ENCODE results near the gene SMYD2. TPM values are rescaled to one million over a fixed set of nuclear protein-coding genes. Genes with fewer than 3 reads are reported as not detected.

Gene SMYD2
- total RNA-seq, 2 experiments from 2014 or later = 38.2 to 40.1 TPM

DNA sequence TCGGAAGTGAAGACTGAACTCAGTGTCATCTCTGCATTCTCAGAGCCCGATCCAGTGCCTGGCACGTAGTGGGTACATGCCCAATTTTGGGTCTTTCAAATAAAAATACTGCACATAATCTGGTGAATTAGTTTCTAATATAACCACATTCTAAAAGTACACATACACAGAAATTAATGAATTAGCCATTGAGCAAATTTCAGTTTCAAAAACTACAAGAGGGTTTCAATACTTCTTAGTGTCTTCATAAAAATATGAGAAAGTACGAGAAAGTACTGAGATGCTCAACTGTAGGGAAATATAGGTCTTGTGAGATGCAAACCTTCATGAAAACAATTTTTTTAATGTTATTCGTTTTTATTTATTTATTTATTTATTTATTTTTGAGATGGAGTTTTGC, 86.9 kb downstream of the SMYD2 start:
- no peak for DNase-seq
- Mint-ChIP-seq H3K9me3 (ENCODE audit: low read depth) (no peaks in the 10 kb centered on the region), H3K27me3 (peaks cover 16% of the 10 kb centered on the region), H3K36me3 (ENCODE audit: low read depth) (no peaks in the 10 kb centered on the region), H3K4me1 (no peaks in the 10 kb centered on the region), H3K27ac (no peak overlapping the region), H3K4me3 (no peak overlapping the region)
- ATAC-seq = no peak
- intact Hi-C loops (cut with DNase I, micrococcal nuclease) = no loop called here
- POLR2A ChIA-PET = no interaction called here
- CTCF ChIA-PET = interaction anchor here (0.7 kb wide), 1 partner anchor 1069 kb away, joined by 4 read pairs; no protein-coding TSS in a partner anchor

DNA sequence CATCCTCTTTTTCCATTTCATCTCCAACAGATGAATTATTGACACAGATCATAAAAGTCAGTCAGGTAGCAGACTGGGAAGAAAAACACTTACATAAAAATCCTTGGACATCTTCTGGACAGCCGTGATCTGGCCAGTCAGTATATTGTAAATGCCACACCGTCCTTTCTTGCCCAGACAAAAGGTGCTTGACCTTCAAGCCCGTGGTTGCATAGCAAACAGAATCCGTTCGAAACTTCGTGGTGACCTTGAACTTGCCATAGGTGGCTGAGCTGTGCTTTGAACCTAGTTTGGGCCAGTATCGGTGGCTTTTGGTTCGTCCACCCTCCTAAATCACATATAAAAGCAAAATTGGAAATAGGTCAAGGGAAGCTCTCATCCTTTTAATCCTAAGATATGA, 88.4 kb downstream of the SMYD2 start:
- H3K4me3 Mint-ChIP-seq = no peak overlapping the region
- peaks cover 7% of the 10 kb centered on the region for H3K27me3 Mint-ChIP-seq
- no peaks in the 10 kb centered on the region for H3K9me3 Mint-ChIP-seq (ENCODE audit: low read depth)
- intact Hi-C loops (cut with DNase I, micrococcal nuclease) = no loop called here
- POLR2A ChIA-PET = no interaction called here
- no peak for ATAC-seq
- no peak overlapping the region for H3K27ac Mint-ChIP-seq
- no peak for DNase-seq
- no peaks in the 10 kb centered on the region for H3K36me3 Mint-ChIP-seq (ENCODE audit: low read depth)
- H3K4me1 Mint-ChIP-seq = no peaks in the 10 kb centered on the region
- CTCF ChIA-PET = no interaction called here

GRCh38 chr1:214370615-214371014, 89.7 kb downstream of the SMYD2 start:
- ATAC-seq = no peak
- intact Hi-C loops (cut with DNase I, micrococcal nuclease) = no loop called here
- Mint-ChIP-seq H3K27ac (no peak overlapping the region), H3K27me3 (peaks cover 5% of the 10 kb centered on the region), H3K4me3 (no peak overlapping the region), H3K36me3 (ENCODE audit: low read depth) (no peaks in the 10 kb centered on the region), H3K9me3 (ENCODE audit: low read depth) (no peaks in the 10 kb centered on the region), H3K4me1 (no peaks in the 10 kb centered on the region)
- ChIA-PET CTCF (interaction anchor here (1.0 to 1.6 kb wide), 2 partner anchors 39 to 215 kb away, joined by 3 to 6 read pairs; no protein-coding TSS in a partner anchor), POLR2A (no interaction called here)
- no peak for DNase-seq

DNA sequence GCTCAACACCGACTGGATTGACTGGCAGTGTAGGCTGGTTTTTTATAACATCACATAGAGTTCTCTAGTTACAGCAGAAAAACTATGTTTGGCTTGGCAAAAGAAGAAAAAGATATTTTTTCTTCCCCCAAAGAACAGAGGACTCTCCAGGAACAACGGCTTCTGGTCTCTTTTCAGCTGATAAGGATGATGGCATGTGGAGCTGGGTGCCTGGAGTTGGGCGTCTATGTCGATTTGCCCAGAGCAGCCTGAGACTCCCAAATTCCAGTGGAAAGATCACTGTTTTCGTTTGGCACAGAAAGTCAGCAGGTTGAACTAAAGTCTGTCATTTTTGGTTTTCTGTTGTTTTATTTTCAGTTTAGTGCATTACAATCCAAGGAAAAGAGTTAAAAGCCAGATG, 91.1 kb downstream of the SMYD2 start:
- Mint-ChIP-seq H3K27ac (no peak overlapping the region), H3K4me1 (no peaks in the 10 kb centered on the region), H3K36me3 (ENCODE audit: low read depth) (no peaks in the 10 kb centered on the region), H3K4me3 (no peak overlapping the region), H3K9me3 (ENCODE audit: low read depth) (no peaks in the 10 kb centered on the region), H3K27me3 (peaks cover 5% of the 10 kb centered on the region)
- DNase-seq = no peak
- ATAC-seq = no peak
- CTCF ChIA-PET = interaction anchor here (1.6 kb wide), 1 partner anchor 213 kb away, joined by 6 read pairs; no protein-coding TSS in a partner anchor
- intact Hi-C loops (cut with DNase I, micrococcal nuclease) = no loop called here
- POLR2A ChIA-PET = no interaction called here

DNA sequence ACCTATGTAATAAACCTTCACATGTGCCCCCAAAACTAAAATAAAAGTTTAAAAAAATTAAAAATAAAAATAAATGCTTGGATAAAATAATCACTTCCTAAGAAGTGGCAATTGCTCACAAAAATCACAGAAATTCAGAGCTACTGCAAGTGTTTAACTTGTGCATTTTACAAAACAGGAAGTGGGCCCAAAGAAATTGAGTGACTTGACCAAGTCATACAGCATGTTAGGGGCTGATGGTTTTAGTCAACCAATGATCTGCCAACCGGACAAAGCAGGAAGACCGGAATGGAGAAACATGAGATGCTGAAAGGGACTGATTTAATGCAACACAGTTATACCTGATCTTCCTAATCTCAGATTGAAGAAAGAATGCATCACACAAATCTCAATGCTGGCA, 96.5 kb downstream of the SMYD2 start:
- Mint-ChIP-seq H3K27ac (no peak overlapping the region), H3K27me3 (no peaks in the 10 kb centered on the region), H3K9me3 (ENCODE audit: low read depth) (no peaks in the 10 kb centered on the region), H3K4me3 (no peak overlapping the region), H3K4me1 (no peaks in the 10 kb centered on the region), H3K36me3 (ENCODE audit: low read depth) (no peaks in the 10 kb centered on the region)
- POLR2A ChIA-PET = no interaction called here
- CTCF ChIA-PET = no interaction called here
- DNase-seq (no peak), ATAC-seq (no peak)
- intact Hi-C loops (cut with DNase I, micrococcal nuclease) = no loop called here

- ATAC-seq (no peak), DNase-seq (no peak)
- H3K4me3 Mint-ChIP-seq = no peak overlapping the region
- ChIA-PET CTCF (no interaction called here), POLR2A (no interaction called here)
- no peak overlapping the region for H3K27ac Mint-ChIP-seq
- no peaks in the 10 kb centered on the region for H3K4me1 Mint-ChIP-seq
- no peaks in the 10 kb centered on the region for H3K27me3 Mint-ChIP-seq
- H3K9me3 Mint-ChIP-seq (ENCODE audit: low read depth) = no peaks in the 10 kb centered on the region
- intact Hi-C loops (cut with DNase I, micrococcal nuclease) = no loop called here
- H3K36me3 Mint-ChIP-seq (ENCODE audit: low read depth) = no peaks in the 10 kb centered on the region
These were observed 96.9 kb downstream of the SMYD2 start for GRCh38 chr1:214377886-214378285.

GRCh38 chr1:214378492-214378891, 97.5 kb downstream of the SMYD2 start:
- H3K4me3 Mint-ChIP-seq = no peak overlapping the region
- ChIA-PET POLR2A (no interaction called here), CTCF (no interaction called here)
- H3K27ac Mint-ChIP-seq = no peak overlapping the region
- intact Hi-C loops (cut with DNase I, micrococcal nuclease) = no loop called here
- no peaks in the 10 kb centered on the region for H3K27me3 Mint-ChIP-seq
- DNase-seq = no peak
- H3K4me1 Mint-ChIP-seq = no peaks in the 10 kb centered on the region
- no peaks in the 10 kb centered on the region for H3K9me3 Mint-ChIP-seq (ENCODE audit: low read depth)
- H3K36me3 Mint-ChIP-seq (ENCODE audit: low read depth) = no peaks in the 10 kb centered on the region
- ATAC-seq = no peak

- H3K27ac Mint-ChIP-seq = no peak overlapping the region
These were observed 98.4 kb downstream of the SMYD2 start for GRCh38 chr1:214379236-214379970.

DNA sequence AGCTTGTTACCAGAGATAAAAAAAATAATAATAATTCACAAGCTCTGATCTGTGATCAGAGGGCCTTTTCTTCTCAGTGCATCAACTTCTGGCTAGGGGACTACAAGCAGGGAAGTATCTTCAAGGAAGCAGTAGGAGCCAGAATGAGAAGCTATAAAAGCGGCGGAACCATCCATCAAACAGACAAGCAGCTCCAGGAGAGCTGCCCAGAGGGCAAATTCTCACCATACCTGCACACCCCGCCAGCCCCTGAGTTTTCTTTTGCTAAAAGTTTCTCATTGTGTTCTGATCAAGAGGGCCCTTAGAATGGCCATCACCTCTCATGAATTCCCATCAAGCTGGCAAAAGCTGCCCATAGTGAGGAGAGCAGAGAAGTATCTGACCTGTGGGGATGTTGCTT, 99.4 kb downstream of the SMYD2 start:
- ChIA-PET POLR2A (no interaction called here), CTCF (interaction anchor here (0.9 kb wide), 1 partner anchor 34 kb away, joined by 4 read pairs; no protein-coding TSS in a partner anchor)
- Mint-ChIP-seq H3K4me1 (no peaks in the 10 kb centered on the region), H3K9me3 (ENCODE audit: low read depth) (no peaks in the 10 kb centered on the region), H3K27ac (no peak overlapping the region), H3K27me3 (no peaks in the 10 kb centered on the region), H3K36me3 (ENCODE audit: low read depth) (no peaks in the 10 kb centered on the region), H3K4me3 (no peak overlapping the region)
- intact Hi-C loops (cut with DNase I, micrococcal nuclease) = no loop called here
- ATAC-seq (no peak), DNase-seq (no peak)

More at GRCh38 chr1:214379236-214379970, 98.4 kb downstream of the SMYD2 start:
- no peaks in the 10 kb centered on the region for H3K9me3 Mint-ChIP-seq (ENCODE audit: low read depth)
- no peak for ATAC-seq
- POLR2A ChIA-PET = no interaction called here
- DNase-seq = no peak
- H3K36me3 Mint-ChIP-seq (ENCODE audit: low read depth) = no peaks in the 10 kb centered on the region
- H3K27me3 Mint-ChIP-seq = no peaks in the 10 kb centered on the region
- no peak overlapping the region for H3K4me3 Mint-ChIP-seq
- H3K4me1 Mint-ChIP-seq = no peaks in the 10 kb centered on the region
- intact Hi-C loops (cut with DNase I, micrococcal nuclease) = no loop called here
- CTCF ChIA-PET = no interaction called here

DNA sequence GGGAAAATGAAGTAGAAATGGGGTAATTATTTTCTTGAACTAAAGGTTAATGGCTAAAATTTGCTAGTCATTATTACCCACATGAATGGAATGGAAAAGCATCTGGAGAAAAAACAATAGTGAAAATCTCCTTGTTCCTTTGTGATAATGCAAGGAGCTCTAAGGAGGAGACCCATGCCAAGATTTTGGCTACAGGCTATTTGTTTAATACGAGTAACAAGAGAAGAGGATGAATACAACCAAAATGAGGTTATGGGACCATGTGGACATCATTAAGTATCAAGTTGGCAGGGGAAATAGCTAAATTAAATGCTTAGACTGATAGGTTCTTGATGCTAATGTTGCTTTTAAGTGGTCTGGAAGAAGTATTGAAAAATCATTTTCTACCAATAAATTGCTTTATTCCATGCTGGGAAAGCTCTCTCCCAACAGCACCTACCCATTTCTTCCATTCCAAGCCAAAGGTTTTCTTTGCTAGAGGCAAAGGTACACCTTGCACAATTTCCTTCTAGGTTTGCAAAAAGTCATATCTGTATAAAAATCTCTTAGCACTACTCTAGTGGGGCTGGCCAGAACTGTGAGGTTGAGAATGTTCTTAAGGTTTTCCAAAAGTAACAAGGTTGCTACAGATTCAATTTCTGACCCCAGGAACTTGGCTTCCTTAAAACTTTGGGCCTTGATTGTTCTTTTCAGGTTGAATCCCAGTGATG, 100.2 kb downstream of the SMYD2 start:
- ATAC-seq = no peak
- H3K4me1 Mint-ChIP-seq = no peaks in the 10 kb centered on the region
- ChIA-PET CTCF (interaction anchor here (0.9 kb wide), 1 partner anchor 33 kb away, joined by 4 read pairs; no protein-coding TSS in a partner anchor), POLR2A (no interaction called here)
- H3K27ac Mint-ChIP-seq = no peak overlapping the region
- H3K36me3 Mint-ChIP-seq (ENCODE audit: low read depth) = no peaks in the 10 kb centered on the region
- H3K27me3 Mint-ChIP-seq = no peaks in the 10 kb centered on the region
- intact Hi-C loops (cut with DNase I, micrococcal nuclease) = no loop called here
- H3K4me3 Mint-ChIP-seq = no peak overlapping the region
- no peak for DNase-seq
- no peaks in the 10 kb centered on the region for H3K9me3 Mint-ChIP-seq (ENCODE audit: low read depth)

DNA sequence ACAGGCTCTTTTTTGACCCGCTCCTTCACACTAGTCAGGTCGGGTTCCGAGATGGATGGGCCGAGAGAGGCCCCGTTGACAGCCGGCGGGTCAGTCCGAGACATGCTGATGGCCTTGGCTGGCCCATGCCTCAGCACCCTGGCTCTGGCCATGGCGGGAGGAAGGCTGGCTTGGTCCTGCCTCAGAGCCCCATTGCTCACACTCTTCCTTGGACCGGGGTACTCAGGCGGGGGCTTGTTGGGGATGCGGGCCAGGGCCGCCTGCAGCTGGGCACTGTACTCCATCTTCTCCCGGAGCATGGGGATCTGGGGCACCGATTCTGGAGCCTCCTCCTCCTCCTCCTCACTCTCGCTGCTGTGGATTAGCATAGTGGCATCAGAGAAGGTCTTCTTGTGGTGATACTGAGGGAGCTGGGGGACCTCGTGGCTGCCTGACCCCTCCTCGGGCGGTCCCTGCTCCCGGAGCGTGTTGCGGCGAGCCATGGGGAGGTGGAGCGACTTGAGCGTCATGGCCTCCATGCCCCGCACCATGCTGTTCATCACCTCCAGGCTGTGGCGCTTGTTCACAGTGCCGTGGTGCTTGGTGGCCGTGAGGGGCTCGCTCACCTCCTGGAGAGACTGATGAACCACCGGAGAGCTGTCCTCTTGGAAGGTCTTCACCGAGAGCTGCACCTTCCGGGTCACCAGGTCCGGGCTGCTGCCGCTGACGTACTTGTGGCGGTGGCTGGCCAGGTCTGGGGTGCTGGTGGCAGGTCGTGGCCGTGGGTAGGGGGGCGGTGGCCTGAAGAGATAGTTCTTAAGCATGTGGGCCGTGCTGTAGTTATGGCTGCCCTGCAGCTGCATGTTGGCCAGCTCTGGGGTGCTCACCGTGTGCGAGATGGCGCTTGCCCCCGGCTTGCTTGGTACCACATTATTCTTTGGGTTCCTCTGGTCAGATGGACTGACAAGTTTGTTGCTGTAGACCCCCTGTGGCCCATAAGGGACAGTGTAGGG, 102.7 kb downstream of the SMYD2 start:
- Mint-ChIP-seq H3K4me3 (no peak overlapping the region), H3K27me3 (no peaks in the 10 kb centered on the region), H3K36me3 (ENCODE audit: low read depth) (no peaks in the 10 kb centered on the region), H3K27ac (no peak overlapping the region), H3K4me1 (peaks cover 4% of the 10 kb centered on the region), H3K9me3 (ENCODE audit: low read depth) (no peaks in the 10 kb centered on the region)
- POLR2A ChIA-PET = no interaction called here
- CTCF ChIA-PET = no interaction called here
- intact Hi-C loops (cut with DNase I, micrococcal nuclease) = no loop called here
- ATAC-seq (no peak), DNase-seq (no peak)
